Type B pancreatic cell (in vitro differentiated cells): ENCODE data around the gene NOTUM. TPM values are rescaled to one million over a fixed set of nuclear protein-coding genes. Genes with fewer than 3 reads are reported as not detected.
A peak's percentile ranks its signal among the peaks of the same experiment; 100 is the strongest.

Experiments used
- DNase-seq: peaks from one replicate; pipeline ENCODE4 v3.0.0; 2021; ENCODE audit warnings: mixed read lengths; ENCODE audit not compliant: unreplicated experiment; ENCODE audit errors: extremely low spot score
- H3K27ac Mint-ChIP-seq: 2 replicates; pipeline ENCODE4 v1.8.0; 2021; ENCODE audit warnings: mild to moderate bottlenecking, mixed read lengths
- H3K27me3 Mint-ChIP-seq: 2 replicates; pipeline ENCODE4 v1.8.0; 2021; ENCODE audit warnings: mixed read lengths
- H3K36me3 Mint-ChIP-seq: 2 replicates; pipeline ENCODE4 v1.8.0; 2021; ENCODE audit warnings: mixed read lengths
- H3K4me1 Mint-ChIP-seq: one replicate; pipeline ENCODE4 v1.8.0; 2021; ENCODE audit warnings: mixed read lengths; ENCODE audit not compliant: unreplicated experiment
- H3K4me3 Mint-ChIP-seq: 2 replicates; pipeline ENCODE4 v1.8.0; 2021; ENCODE audit warnings: mild to moderate bottlenecking, mixed read lengths
- H3K9me3 Mint-ChIP-seq: 2 replicates; pipeline ENCODE4 v1.8.0; 2021; ENCODE audit warnings: mixed read lengths
- total RNA-seq: library from RNA; stranded (reverse); gene quantifications from 2 replicates; pipeline ENCODE4 v1.2.1, GENCODE V29; 2021; ENCODE audit warnings: low replicate concordance
- TF ChIP-seq, protein P1 (sequence below): fragments of 200-600 bp; sonication (generic); conservative IDR thresholded peaks from 2 replicates; pipeline ENCODE4 v1.5.0; 2021; ENCODE audit warnings: antibody characterized with exemption, mild to moderate bottlenecking

NOTUM gene
- total RNA-seq, 1 donor from 2014 or later: 3.2 TPM

DNA sequence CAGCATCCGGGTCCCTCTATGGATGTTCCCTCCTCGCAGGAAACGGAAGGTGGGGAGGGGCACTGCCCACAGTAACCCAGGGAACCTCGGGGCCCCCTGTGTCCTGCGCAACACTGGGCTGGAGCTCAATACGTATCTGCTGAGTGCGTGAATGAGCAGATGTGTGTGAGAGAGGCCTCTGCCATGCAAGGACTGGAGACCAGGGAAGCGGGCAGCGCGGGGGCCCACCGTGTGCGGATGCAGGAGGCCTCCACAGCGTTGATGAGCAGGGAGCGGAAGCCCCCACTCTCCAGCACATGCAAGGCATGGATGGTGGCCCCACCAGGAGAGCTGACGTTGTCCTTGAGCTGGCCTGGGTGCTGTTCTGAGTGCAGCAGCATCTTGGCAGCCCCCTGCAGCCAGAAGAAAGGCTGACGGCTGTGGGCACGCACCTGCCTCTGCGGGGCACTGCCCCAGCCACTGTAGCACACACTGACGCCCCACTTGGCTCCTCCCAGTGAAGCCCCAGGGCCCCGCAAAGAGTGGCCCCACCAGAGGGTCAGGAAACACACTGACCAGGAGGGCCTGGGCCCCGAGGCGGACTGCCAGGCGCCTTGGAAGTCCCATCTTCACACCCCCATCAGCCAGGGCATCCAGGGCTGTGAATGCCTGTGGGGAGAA is 26.8 kb downstream of the NOTUM start:
- H3K27ac Mint-ChIP-seq: peak overlapping the region; percentile 53
- peaks cover 3% of the 10 kb centered on the region for H3K4me1 Mint-ChIP-seq
- H3K36me3 Mint-ChIP-seq: no peaks in the 10 kb centered on the region
- H3K4me3 Mint-ChIP-seq: peak overlapping the region; percentile 76
- TF ChIP-seq, protein P1, sequence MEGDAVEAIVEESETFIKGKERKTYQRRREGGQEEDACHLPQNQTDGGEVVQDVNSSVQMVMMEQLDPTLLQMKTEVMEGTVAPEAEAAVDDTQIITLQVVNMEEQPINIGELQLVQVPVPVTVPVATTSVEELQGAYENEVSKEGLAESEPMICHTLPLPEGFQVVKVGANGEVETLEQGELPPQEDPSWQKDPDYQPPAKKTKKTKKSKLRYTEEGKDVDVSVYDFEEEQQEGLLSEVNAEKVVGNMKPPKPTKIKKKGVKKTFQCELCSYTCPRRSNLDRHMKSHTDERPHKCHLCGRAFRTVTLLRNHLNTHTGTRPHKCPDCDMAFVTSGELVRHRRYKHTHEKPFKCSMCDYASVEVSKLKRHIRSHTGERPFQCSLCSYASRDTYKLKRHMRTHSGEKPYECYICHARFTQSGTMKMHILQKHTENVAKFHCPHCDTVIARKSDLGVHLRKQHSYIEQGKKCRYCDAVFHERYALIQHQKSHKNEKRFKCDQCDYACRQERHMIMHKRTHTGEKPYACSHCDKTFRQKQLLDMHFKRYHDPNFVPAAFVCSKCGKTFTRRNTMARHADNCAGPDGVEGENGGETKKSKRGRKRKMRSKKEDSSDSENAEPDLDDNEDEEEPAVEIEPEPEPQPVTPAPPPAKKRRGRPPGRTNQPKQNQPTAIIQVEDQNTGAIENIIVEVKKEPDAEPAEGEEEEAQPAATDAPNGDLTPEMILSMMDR: no peak
- no peaks in the 10 kb centered on the region for H3K27me3 Mint-ChIP-seq
- no peak for DNase-seq
- no peaks in the 10 kb centered on the region for H3K9me3 Mint-ChIP-seq

GRCh38 chr17:81933178-81933699 is 27.7 kb downstream of the NOTUM start:
- no peaks in the 10 kb centered on the region for H3K27me3 Mint-ChIP-seq

GRCh38 chr17:81932333-81932983 is 28.5 kb downstream of the NOTUM start:
- peaks cover 3% of the 10 kb centered on the region for H3K4me1 Mint-ChIP-seq
- H3K36me3 Mint-ChIP-seq: no peaks in the 10 kb centered on the region
- no peak overlapping the region for H3K4me3 Mint-ChIP-seq
- no peak overlapping the region for H3K27ac Mint-ChIP-seq
- TF ChIP-seq, protein P1: no peak
- H3K27me3 Mint-ChIP-seq: no peaks in the 10 kb centered on the region
- DNase-seq: no peak
- H3K9me3 Mint-ChIP-seq: no peaks in the 10 kb centered on the region

More at GRCh38 chr17:81933178-81933699, 27.7 kb downstream of the NOTUM start:
- DNase-seq: no peak
- TF ChIP-seq, protein P1: no peak
- no peak overlapping the region for H3K27ac Mint-ChIP-seq
- H3K4me1 Mint-ChIP-seq: peaks cover 3% of the 10 kb centered on the region
- H3K9me3 Mint-ChIP-seq: no peaks in the 10 kb centered on the region
- no peaks in the 10 kb centered on the region for H3K36me3 Mint-ChIP-seq
- no peak overlapping the region for H3K4me3 Mint-ChIP-seq

DNA sequence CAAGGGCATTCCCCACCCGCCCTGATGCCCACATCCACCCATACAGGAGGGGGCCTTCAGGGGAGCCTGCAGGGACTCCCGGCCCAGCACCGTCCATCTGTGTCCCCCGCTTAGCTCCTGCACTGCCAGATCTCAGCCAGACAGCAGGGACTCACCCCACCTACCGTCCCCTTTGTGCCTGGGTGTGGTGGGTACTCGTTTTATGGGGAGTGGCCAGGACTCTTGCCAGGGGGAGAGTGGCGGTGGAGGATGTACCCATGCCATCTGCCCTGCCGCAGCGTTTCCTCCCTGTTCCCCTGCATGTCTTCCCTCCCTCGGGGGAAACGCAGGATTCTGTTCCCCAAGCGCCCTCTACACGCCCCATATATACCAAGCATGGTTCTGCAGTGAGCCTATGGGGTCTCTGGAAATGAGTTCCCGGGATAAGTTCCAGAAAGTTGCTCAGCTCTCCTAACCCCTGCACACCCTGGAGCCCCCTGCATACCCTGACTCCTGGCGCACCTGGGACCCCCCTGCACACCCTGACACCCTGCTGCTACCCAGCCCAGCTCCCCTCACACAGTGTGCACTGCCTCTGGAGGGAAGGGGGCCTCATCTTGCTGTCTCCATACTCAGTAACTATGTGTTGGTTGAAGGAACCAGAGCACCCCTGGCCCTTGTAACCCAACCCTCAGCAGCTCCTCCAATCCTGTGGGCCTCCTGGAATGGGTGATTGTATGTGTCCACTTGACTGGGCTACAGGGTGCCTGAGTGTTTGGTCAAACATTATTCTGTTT is 29.2 kb downstream of the NOTUM start:
- H3K4me3 Mint-ChIP-seq: no peak overlapping the region
- no peak for DNase-seq
- no peaks in the 10 kb centered on the region for H3K9me3 Mint-ChIP-seq
- no peak overlapping the region for H3K27ac Mint-ChIP-seq
- peaks cover 3% of the 10 kb centered on the region for H3K4me1 Mint-ChIP-seq
- TF ChIP-seq, protein P1: no peak
- H3K27me3 Mint-ChIP-seq: no peaks in the 10 kb centered on the region
- H3K36me3 Mint-ChIP-seq: no peaks in the 10 kb centered on the region

GRCh38 chr17:81931189-81931556 is 29.8 kb downstream of the NOTUM start:
- no peaks in the 10 kb centered on the region for H3K27me3 Mint-ChIP-seq
- H3K4me1 Mint-ChIP-seq: peaks cover 7% of the 10 kb centered on the region
- no peaks in the 10 kb centered on the region for H3K9me3 Mint-ChIP-seq
- peak overlapping the region; percentile 42 for H3K4me3 Mint-ChIP-seq
- H3K27ac Mint-ChIP-seq: peak overlapping the region; percentile 18
- TF ChIP-seq, protein P1: no peak
- DNase-seq: no peak
- no peaks in the 10 kb centered on the region for H3K36me3 Mint-ChIP-seq
